ENCODE results near the gene TLX1.
A peak's percentile ranks its signal among the peaks of the same experiment; 100 is the strongest.

The TLX1 gene

GRCh38 chr10:101121654-101122031, 9.5 kb upstream of the TLX1 start:
- no peak for TF ChIP-seq CTCF (IDR thresholded peaks at IDR 0.05)
- Mint-ChIP-seq H3K4me1 (peaks cover 25% of the 10 kb centered on the region), H3K9me3 (peaks cover 4% of the 10 kb centered on the region), H3K4me3 (peak overlapping the region; percentile 38), H3K27ac (no peak overlapping the region), H3K27me3 (ENCODE audit: low read depth, poor library complexity) (peaks cover 100% of the 10 kb centered on the region), H3K36me3 (ENCODE audit: low read depth) (no peaks in the 10 kb centered on the region)
- no peak for DNase-seq

- peaks cover 25% of the 10 kb centered on the region for H3K4me1 Mint-ChIP-seq
- no peak for DNase-seq
- peaks cover 4% of the 10 kb centered on the region for H3K9me3 Mint-ChIP-seq
- H3K4me3 Mint-ChIP-seq, result peak overlapping the region; percentile 52
- TF ChIP-seq CTCF (IDR thresholded peaks at IDR 0.05), result no peak
- no peaks in the 10 kb centered on the region for H3K36me3 Mint-ChIP-seq (ENCODE audit: low read depth)
- peaks cover 100% of the 10 kb centered on the region for H3K27me3 Mint-ChIP-seq (ENCODE audit: low read depth, poor library complexity)
- H3K27ac Mint-ChIP-seq, result no peak overlapping the region
Measured at GRCh38 chr10:101122270-101123084, 8.6 kb upstream of the TLX1 start.

- no peaks in the 10 kb centered on the region for H3K9me3 Mint-ChIP-seq
- TF ChIP-seq CTCF (IDR thresholded peaks at IDR 0.05), result no peak
- H3K36me3 Mint-ChIP-seq (ENCODE audit: low read depth), result no peaks in the 10 kb centered on the region
- H3K27ac Mint-ChIP-seq, result no peak overlapping the region
- H3K4me1 Mint-ChIP-seq, result peaks cover 25% of the 10 kb centered on the region
- no peak for DNase-seq
- peaks cover 100% of the 10 kb centered on the region for H3K27me3 Mint-ChIP-seq (ENCODE audit: low read depth, poor library complexity)
- peak overlapping the region; percentile 25 for H3K4me3 Mint-ChIP-seq
Measured at GRCh38 chr10:101123085-101123814, 7.8 kb upstream of the TLX1 start.

GRCh38 chr10:101123815-101124617, 7.1 kb upstream of the TLX1 start:
- Mint-ChIP-seq H3K27me3 (ENCODE audit: low read depth, poor library complexity) (peaks cover 100% of the 10 kb centered on the region), H3K36me3 (ENCODE audit: low read depth) (no peaks in the 10 kb centered on the region), H3K27ac (no peak overlapping the region), H3K9me3 (peaks cover 6% of the 10 kb centered on the region), H3K4me1 (peaks cover 25% of the 10 kb centered on the region), H3K4me3 (peak overlapping the region; percentile 17)
- no peak for TF ChIP-seq CTCF (IDR thresholded peaks at IDR 0.05)
- DNase-seq, result no peak

GRCh38 chr10:101124933-101125332, 6.2 kb upstream of the TLX1 start:
- no peak overlapping the region for H3K4me3 Mint-ChIP-seq
- H3K9me3 Mint-ChIP-seq, result peaks cover 13% of the 10 kb centered on the region
- no peak overlapping the region for H3K27ac Mint-ChIP-seq
- peaks cover 25% of the 10 kb centered on the region for H3K4me1 Mint-ChIP-seq
- TF ChIP-seq CTCF (IDR thresholded peaks at IDR 0.05), result no peak
- no peaks in the 10 kb centered on the region for H3K36me3 Mint-ChIP-seq (ENCODE audit: low read depth)
- peaks cover 100% of the 10 kb centered on the region for H3K27me3 Mint-ChIP-seq (ENCODE audit: low read depth, poor library complexity)
- DNase-seq, result no peak
